A673 (cell line): ENCODE data around the gene TLNRD1.

Experiments
- CTCF ChIP-seq: fragments of 300-800, 200-600 bp; sonication (generic); conservative IDR thresholded peaks from 2 replicates; pipeline ENCODE4 v1.5.1; 2017; ENCODE audit warnings: low read depth, mild to moderate bottlenecking, antibody characterized with exemption, low read length, moderate library complexity, mixed read lengths
- EZH2 ChIP-seq: fragments of 200-600 bp; sonication (generic); IDR thresholded peaks from 2 replicates; pipeline ENCODE4 v1.6.1; 2017; ENCODE audit warnings: borderline replicate concordance, low read depth, mild to moderate bottlenecking, mixed read lengths, antibody characterized with exemption, low read length; ENCODE audit not compliant: poor library complexity, severe bottlenecking

- TF ChIP-seq CTCF (no peak), EZH2 (no peak)
Measured at GRCh38 chr15:81013396-81013929, 12.7 kb downstream of the TLNRD1 start.
